Cardiac muscle cell (in vitro differentiated cells and primary cell): Measurements from ENCODE around the gene AGAP2. TPM values are rescaled to one million over a fixed set of nuclear protein-coding genes. Genes with fewer than 3 reads are reported as not detected.

ENCODE experiments used
- DNase-seq, 2 donors: peaks; one replicate each; pipeline versions ENCODE4 v3.0.0 to v3.0.0-alpha.2; 2010 to 2017; ENCODE audit warnings: low read depth in 1 of 2, low spot score in 1 of 2
- H3K27ac ChIP-seq: fragments of 200-600 bp; sonication (generic); 2 replicates; pipeline ENCODE4 v1.5.1; 2016
- H3K27me3 ChIP-seq: fragments of 200-600 bp; sonication (generic); 2 replicates; pipeline ENCODE4 v1.6.0; 2016; ENCODE audit warnings: control low read depth
- H3K36me3 ChIP-seq: fragments of 200-600 bp; sonication (generic); 2 replicates; pipeline ENCODE4 v1.5.1; 2016; ENCODE audit warnings: control low read depth
- H3K4me1 ChIP-seq: fragments of 200-600 bp; sonication (generic); 2 replicates; pipeline ENCODE4 v1.8.1; 2017; ENCODE audit warnings: low read depth, mild to moderate bottlenecking, mixed run types
- H3K4me3 ChIP-seq: fragments of 200-600 bp; sonication (generic); 2 replicates; pipeline ENCODE4 v1.5.1; 2016; ENCODE audit warnings: mild to moderate bottlenecking
- H3K9me3 ChIP-seq: fragments of 200-600 bp; sonication (generic); 2 replicates; pipeline ENCODE4 v1.5.1; 2017; ENCODE audit warnings: low read depth, mild to moderate bottlenecking, control low read depth
- polyA plus RNA-seq: library from polyadenylated mRNA; unstranded; fragments of >200 nt; fragmentation: Nextera tagmentation; extraction: Ambion mirVana; gene quantifications from 2 replicates; pipeline ENCODE4 v1.2.1, GENCODE V29; 2016
- total RNA-seq: library from RNA; depleted of rRNA; stranded (reverse); fragments of >200 nt; gene quantifications from 2 replicates; pipeline ENCODE4 v1.2.3, GENCODE V29; 2016
- TF ChIP-seq, protein P1 (sequence below): IDR thresholded peaks from 2 replicates; pipeline ENCODE4 v1.5.1; 2012; ENCODE audit warnings: low read depth, mild to moderate bottlenecking, low read length

Gene AGAP2
- total and polyA plus RNA-seq, 2 experiments from 2014 or later = 0.10 to 0.33 TPM

DNA sequence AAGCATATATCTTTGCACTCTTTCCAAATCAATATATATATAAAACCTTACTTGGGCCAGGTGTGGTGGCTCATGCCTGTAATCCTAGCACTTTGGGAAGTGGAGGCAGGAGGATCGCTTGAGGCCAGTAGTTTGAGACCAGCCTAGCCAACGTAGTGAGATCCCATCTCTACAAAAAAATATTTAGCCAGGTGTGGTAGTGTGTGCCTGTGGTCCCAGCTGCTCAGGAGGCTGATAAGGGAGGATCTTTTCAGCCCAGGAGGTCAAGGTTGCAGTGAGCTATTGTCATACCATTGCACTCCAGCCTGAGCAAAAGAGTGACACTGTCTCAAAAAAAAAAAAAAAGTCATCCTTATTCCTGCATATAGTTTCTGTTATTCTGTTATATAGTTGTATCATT, 30.2 kb downstream of the AGAP2 start:
- Histone ChIP-seq H3K27ac (no peak overlapping the region), H3K36me3 (no peaks in the 10 kb centered on the region), H3K4me3 (no peak overlapping the region), H3K4me1 (no peaks in the 10 kb centered on the region), H3K9me3 (no peaks in the 10 kb centered on the region), H3K27me3 (no peaks in the 10 kb centered on the region)
- DNase-seq = no peak
- TF ChIP-seq, protein P1, sequence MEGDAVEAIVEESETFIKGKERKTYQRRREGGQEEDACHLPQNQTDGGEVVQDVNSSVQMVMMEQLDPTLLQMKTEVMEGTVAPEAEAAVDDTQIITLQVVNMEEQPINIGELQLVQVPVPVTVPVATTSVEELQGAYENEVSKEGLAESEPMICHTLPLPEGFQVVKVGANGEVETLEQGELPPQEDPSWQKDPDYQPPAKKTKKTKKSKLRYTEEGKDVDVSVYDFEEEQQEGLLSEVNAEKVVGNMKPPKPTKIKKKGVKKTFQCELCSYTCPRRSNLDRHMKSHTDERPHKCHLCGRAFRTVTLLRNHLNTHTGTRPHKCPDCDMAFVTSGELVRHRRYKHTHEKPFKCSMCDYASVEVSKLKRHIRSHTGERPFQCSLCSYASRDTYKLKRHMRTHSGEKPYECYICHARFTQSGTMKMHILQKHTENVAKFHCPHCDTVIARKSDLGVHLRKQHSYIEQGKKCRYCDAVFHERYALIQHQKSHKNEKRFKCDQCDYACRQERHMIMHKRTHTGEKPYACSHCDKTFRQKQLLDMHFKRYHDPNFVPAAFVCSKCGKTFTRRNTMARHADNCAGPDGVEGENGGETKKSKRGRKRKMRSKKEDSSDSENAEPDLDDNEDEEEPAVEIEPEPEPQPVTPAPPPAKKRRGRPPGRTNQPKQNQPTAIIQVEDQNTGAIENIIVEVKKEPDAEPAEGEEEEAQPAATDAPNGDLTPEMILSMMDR = no peak

DNA sequence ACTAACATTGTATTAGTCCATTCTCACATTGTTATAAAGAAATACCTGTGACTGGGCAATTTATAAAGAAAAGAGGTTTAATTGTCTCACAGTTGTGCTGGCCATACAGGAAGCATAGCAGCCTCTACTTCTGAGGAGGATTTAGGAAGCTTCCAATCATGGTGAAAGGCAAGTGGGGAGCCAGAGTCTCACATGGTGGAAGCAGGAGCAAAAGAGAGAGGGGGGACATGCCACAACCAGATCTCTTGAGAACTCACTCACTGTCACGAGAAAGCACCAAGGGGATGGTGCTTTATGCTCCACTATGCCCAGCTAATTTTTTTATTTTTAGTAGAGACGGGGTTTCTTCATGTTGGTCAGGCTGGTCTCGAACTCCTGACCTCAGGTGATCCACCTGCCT, 31.3 kb downstream of the AGAP2 start:
- H3K4me1 ChIP-seq = no peaks in the 10 kb centered on the region
- no peaks in the 10 kb centered on the region for H3K27me3 ChIP-seq
- no peak overlapping the region for H3K27ac ChIP-seq
- no peak for DNase-seq
- no peaks in the 10 kb centered on the region for H3K9me3 ChIP-seq
- H3K36me3 ChIP-seq = no peaks in the 10 kb centered on the region
- H3K4me3 ChIP-seq = no peak overlapping the region
- TF ChIP-seq, protein P1 = no peak

DNA sequence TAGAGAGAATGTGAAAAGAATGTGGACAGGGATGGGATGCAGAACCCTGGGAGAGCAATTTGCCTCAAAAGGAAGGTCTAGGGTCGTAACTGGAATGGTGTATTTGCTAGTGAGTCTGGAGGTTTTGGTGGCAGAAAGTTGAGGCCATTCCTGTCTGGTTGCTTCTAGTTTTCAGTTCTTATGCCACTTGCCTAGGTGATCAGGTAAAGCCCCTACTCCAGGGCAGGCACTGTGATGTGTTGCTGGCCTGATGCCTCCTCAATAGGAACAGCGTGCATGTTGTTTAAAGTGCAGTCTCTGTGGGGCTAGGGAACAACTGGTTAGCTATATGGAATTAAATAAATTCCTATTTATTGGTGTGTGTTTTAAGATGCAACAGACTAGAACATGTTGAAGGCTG, 38.2 kb downstream of the AGAP2 start:
- no peak for DNase-seq
- no peak overlapping the region for H3K27ac ChIP-seq
- no peak overlapping the region for H3K4me3 ChIP-seq
- H3K36me3 ChIP-seq = peaks cover 6% of the 10 kb centered on the region
- no peaks in the 10 kb centered on the region for H3K27me3 ChIP-seq
- H3K9me3 ChIP-seq = no peaks in the 10 kb centered on the region
- no peaks in the 10 kb centered on the region for H3K4me1 ChIP-seq
- TF ChIP-seq, protein P1 = no peak

DNA sequence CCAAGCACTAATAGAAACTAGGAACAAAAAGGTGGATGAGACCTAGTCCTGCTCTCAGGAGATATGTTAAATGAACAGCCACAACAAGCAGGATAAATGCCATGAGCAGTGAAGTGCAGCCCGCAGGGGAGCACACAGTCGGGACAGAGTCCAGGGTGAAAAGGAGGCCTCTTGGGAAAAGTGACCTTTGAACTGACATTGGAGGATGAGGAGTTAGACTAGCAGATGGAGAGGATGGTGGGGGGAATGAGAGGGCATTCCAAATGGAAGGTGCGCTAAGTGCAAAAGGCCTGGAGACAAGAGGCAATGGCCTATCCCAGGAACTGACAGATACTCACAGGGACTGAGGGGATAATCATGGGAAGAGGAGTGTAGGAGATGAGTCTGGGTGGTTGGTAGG, 40.1 kb downstream of the AGAP2 start:
- TF ChIP-seq, protein P1 = no peak
- Histone ChIP-seq H3K9me3 (no peaks in the 10 kb centered on the region), H3K27me3 (no peaks in the 10 kb centered on the region), H3K4me1 (no peaks in the 10 kb centered on the region), H3K36me3 (peaks cover 6% of the 10 kb centered on the region), H3K27ac (no peak overlapping the region), H3K4me3 (no peak overlapping the region)
- DNase-seq = no peak

DNA sequence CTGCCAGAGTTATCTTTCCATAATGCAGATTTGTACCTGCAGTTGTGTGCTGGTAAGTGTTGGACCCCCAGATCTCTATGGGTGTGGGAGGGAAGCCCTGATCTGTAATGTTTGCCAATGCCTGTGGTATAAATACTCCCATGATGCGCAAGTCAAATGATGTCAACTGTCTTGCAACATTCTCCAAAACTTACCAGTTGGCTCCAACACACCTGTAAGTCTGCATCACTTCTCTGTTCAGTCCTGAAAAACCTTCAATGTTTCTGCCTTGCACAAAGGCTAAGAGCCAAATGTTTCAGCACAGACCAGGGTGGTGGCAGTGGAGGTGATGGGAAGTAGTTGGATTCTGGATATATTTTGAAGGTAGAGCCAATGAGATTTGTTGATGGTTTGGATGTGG, 41.5 kb downstream of the AGAP2 start:
- Histone ChIP-seq H3K9me3 (no peaks in the 10 kb centered on the region), H3K36me3 (peaks cover 6% of the 10 kb centered on the region), H3K27me3 (no peaks in the 10 kb centered on the region), H3K4me1 (no peaks in the 10 kb centered on the region), H3K4me3 (no peak overlapping the region), H3K27ac (no peak overlapping the region)
- no peak for DNase-seq
- TF ChIP-seq, protein P1 = no peak
